Fibroblast of villous mesenchyme (primary cell): ENCODE measurements around the gene PXMP4. TPM values are rescaled to one million over a fixed set of nuclear protein-coding genes. Genes with fewer than 3 reads are reported as not detected.

ENCODE experiments used
- DNase-seq: peaks from one replicate; pipeline ENCODE4 v3.0.0-alpha.2; 2010; ENCODE audit warnings: low read depth
- H3K4me3 ChIP-seq: 2 replicates; pipeline ENCODE4 v1.5.1; 2011; ENCODE audit warnings: low read depth, mild to moderate bottlenecking, low read length
- total RNA-seq: library from RNA; depleted of rRNA; stranded (reverse); fragments of >200 nt; gene quantifications from 2 replicates; pipeline ENCODE4 v1.2.3, GENCODE V29; 2012
- TF ChIP-seq, protein P1 (sequence below): IDR thresholded peaks from 2 replicates; pipeline ENCODE4 v1.5.1; 2012; ENCODE audit warnings: low read depth, mild to moderate bottlenecking, low read length; ENCODE audit not compliant: insufficient read depth

PXMP4 gene
- total RNA-seq, 1 donor: 5.2 TPM

DNA sequence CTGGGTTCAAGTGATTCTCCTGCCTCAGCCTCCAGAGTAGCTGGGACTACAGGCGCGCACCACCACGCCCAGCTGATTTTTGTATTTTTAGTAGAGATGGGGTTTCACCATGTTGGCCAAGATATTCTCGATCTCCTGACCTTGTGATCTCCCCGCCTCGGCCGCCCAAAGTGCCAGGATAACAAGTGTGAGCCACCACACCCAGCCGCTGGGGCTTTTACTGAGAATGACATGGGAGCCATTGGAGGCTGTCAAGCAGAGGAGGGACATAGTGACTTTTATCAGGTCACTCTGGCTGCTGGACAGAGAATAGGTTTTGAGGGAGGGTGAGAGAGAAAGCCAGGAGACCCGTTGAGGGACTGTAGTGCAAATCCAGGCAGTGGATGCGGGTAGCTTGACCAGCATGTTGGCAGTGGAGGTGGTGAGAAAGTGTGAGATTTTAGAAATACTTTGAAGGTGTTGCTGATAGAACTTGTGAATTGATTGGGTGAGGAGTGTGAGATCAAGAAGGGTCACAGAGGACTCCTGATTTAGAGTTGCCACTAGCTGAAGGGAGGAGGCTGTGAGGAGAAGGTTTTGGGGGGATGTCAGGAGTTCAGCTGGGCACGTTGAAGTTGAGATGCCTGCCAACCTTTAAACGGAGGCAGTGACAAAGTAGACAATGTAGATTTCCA, 26.4 kb upstream of the PXMP4 start:
- DNase-seq: no peak
- no peak overlapping the region for H3K4me3 ChIP-seq
- TF ChIP-seq, protein P1, sequence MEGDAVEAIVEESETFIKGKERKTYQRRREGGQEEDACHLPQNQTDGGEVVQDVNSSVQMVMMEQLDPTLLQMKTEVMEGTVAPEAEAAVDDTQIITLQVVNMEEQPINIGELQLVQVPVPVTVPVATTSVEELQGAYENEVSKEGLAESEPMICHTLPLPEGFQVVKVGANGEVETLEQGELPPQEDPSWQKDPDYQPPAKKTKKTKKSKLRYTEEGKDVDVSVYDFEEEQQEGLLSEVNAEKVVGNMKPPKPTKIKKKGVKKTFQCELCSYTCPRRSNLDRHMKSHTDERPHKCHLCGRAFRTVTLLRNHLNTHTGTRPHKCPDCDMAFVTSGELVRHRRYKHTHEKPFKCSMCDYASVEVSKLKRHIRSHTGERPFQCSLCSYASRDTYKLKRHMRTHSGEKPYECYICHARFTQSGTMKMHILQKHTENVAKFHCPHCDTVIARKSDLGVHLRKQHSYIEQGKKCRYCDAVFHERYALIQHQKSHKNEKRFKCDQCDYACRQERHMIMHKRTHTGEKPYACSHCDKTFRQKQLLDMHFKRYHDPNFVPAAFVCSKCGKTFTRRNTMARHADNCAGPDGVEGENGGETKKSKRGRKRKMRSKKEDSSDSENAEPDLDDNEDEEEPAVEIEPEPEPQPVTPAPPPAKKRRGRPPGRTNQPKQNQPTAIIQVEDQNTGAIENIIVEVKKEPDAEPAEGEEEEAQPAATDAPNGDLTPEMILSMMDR: no peak

DNA sequence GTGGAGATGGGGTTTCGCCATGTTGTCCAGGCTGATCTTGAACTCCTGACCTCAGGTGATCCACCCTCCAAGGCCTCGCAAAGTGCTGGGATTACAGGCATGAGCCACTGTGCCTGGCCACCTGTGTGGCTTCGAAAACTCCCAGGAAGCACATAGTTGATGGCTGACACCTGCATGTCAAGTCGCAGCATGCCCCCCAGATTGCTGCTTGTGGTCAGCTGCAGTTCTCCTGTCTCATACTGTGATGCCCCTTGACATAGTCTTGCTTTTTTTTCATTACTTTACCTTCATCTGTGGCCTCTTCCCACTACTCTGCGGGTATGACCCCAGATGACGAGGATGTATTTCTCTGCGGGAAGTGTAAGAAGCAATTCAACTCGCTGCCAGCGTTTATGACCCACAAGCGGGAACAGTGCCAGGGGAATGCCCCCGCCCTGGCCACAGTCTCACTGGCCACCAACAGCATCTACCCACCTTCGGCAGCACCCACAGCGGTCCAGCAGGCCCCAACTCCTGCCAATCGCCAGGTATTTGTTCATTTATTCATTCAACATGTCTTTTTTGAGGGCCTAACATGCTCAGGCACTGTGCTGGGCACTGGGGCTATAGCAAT, 24.8 kb upstream of the PXMP4 start:
- TF ChIP-seq, protein P1: no peak
- no peak for DNase-seq
- H3K4me3 ChIP-seq: no peak overlapping the region

DNA sequence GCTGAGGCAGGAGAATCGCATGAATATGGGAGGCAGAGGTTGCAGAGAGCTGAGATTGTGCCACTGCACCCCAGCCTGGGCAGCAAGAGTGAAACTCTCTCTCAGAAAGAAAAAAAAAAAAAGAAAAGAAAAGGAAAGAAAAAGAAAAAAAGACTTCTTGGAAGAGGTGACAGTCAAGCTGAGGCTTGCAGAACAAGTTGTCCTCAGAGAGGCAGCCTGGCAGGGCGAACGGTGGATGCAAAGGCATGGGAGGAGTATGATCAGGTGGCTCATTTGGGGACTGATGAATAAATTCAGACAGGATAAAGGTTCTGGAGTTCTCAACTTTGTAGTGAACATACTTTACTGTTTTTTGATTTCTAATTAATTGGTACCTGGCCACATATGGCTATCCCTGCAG, 24.1 kb upstream of the PXMP4 start:
- no peak for DNase-seq
- H3K4me3 ChIP-seq: no peak overlapping the region
- TF ChIP-seq, protein P1: no peak

DNA sequence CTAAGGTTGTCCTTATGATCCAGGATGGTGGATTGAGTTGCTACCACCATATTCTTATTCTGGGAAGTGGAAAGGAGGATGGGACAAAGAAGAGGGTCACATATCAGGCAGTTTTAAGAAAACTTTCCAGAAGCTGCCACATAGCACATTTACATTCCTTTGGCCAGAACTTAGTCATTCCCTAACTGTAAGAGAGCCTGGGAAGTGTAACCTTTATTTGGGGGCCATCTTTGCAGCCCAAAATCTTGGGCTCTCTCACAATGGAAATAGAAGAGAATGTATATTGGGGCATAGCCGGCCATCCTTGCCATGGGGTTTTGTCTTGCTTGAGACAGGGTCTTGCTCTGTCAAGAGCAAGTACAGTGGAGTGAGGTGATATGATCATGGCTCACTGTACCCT, 20.1 kb upstream of the PXMP4 start:
- DNase-seq: peak; percentile 10
- TF ChIP-seq, protein P1: no peak
- H3K4me3 ChIP-seq: no peak overlapping the region

DNA sequence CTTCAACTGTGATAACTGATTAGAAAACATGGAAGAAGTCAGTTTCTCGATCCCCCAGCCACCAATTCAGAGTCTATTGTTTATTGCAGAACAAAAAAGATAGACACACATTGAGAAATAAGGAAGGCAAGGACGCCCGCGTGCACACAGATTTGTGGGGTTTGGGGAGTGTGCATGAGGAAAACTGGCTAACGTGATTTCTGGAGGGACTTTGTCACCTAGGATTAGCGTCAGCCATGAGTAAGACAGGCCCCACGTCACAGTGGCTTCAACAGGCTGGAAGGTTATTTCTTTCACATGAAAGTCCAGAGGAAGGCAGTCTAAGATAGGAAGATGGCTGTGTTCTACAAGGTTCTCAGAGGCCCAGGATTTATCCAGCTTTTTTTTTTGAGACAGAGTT, 19.4 kb upstream of the PXMP4 start:
- H3K4me3 ChIP-seq: no peak overlapping the region
- TF ChIP-seq, protein P1: no peak
- DNase-seq: no peak

DNA sequence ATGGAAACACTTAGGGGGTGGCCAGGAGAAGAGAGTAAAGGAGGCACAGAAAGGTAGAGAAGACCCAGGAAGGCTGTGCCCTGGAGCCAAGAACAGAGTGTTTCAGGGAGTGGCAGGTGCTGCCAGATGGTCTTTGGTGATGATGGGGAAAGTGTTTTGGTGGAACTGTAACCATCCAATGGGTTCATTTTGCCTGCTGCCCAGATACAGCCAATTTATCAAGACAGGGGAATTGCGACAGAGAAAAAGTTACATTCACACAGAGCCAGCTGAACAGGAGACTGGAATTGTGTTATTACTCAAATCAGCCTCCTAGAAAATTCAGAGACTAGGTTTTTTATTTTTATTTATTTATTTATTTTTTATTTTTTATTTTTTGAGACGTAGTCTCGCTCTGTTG, 16.9 kb upstream of the PXMP4 start:
- H3K4me3 ChIP-seq: no peak overlapping the region
- DNase-seq: no peak
- TF ChIP-seq, protein P1: no peak
